Measurements from ENCODE around the gene CC2D2B. TPM values are rescaled to one million over a fixed set of nuclear protein-coding genes. Genes with fewer than 3 reads are reported as not detected.

Gene CC2D2B
- total RNA-seq, 1 experiment from 2014 or later, result not detected

DNA sequence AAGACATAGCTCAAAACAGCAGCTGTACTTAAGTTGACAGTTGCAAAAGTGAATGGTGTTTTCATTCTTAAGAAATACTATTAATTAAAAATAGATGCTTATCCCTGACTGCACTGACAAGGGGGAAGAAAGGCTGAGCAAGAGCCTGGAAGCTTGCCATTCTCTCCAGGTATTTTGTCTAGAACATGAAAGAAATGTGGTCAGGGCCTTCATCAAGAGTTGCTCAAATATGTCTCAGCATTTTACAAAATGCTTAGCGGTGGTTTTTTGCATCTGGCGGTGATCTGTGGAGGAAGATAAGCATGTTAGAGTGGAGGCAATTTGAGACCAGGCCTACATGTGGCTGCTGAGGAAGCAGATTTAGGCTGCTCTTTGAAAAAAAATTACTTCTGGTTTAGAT is 46.4 kb upstream of the CC2D2B start:
- ChIA-PET POLR2A (ENCODE audit: low non-redundant PET) (no interaction called here), CTCF (interaction anchor here (0.6 kb wide), 1 partner anchor 368 kb away, joined by 3 read pairs; no protein-coding TSS in a partner anchor)
- no peak overlapping the region for H3K27ac ChIP-seq (ENCODE audit: low read depth, low read length, poor library complexity, severe bottlenecking)
- no peaks in the 10 kb centered on the region for H3K27me3 ChIP-seq (replicated peaks; ENCODE audit: insufficient read depth, low read depth, low read length, poor library complexity)
- BruUV-seq (replicated peaks), result no TSS peak
- intact Hi-C loops (cut with micrococcal nuclease; ENCODE audit: unreplicated experiment), result no loop called here
- TF ChIP-seq, protein P1, sequence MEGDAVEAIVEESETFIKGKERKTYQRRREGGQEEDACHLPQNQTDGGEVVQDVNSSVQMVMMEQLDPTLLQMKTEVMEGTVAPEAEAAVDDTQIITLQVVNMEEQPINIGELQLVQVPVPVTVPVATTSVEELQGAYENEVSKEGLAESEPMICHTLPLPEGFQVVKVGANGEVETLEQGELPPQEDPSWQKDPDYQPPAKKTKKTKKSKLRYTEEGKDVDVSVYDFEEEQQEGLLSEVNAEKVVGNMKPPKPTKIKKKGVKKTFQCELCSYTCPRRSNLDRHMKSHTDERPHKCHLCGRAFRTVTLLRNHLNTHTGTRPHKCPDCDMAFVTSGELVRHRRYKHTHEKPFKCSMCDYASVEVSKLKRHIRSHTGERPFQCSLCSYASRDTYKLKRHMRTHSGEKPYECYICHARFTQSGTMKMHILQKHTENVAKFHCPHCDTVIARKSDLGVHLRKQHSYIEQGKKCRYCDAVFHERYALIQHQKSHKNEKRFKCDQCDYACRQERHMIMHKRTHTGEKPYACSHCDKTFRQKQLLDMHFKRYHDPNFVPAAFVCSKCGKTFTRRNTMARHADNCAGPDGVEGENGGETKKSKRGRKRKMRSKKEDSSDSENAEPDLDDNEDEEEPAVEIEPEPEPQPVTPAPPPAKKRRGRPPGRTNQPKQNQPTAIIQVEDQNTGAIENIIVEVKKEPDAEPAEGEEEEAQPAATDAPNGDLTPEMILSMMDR (conservative IDR thresholded peaks at IDR 0.05; ENCODE audit: low read depth, low read length), result no peak
- no peak for TF ChIP-seq EZH2 (IDR thresholded peaks at IDR 0.05; ENCODE audit: borderline replicate concordance, low read depth, low read length, poor library complexity, severe bottlenecking)
- H3K4me1 ChIP-seq (ENCODE audit: insufficient read depth, low read length, poor library complexity, severe bottlenecking), result no peaks in the 10 kb centered on the region
- H3K4me3 ChIP-seq (ENCODE audit: low read depth, low read length, poor library complexity, severe bottlenecking), result no peak overlapping the region
- no peaks in the 10 kb centered on the region for H3K36me3 ChIP-seq (ENCODE audit: insufficient read depth, low read length, poor library complexity, severe bottlenecking)
- H3K9me3 ChIP-seq (ENCODE audit: low read depth, low read length, poor library complexity, severe bottlenecking), result no peaks in the 10 kb centered on the region
- DNase-seq (ENCODE audit: low spot score), result no peak

- TF ChIP-seq EZH2 (IDR thresholded peaks at IDR 0.05; ENCODE audit: borderline replicate concordance, low read depth, low read length, poor library complexity, severe bottlenecking), result no peak
- TF ChIP-seq, protein P1 (conservative IDR thresholded peaks at IDR 0.05; ENCODE audit: low read depth, low read length), result peak; percentile 62
- H3K9me3 ChIP-seq (ENCODE audit: low read depth, low read length, poor library complexity, severe bottlenecking), result no peaks in the 10 kb centered on the region
- no peaks in the 10 kb centered on the region for H3K27me3 ChIP-seq (replicated peaks; ENCODE audit: insufficient read depth, low read depth, low read length, poor library complexity)
- no peak overlapping the region for H3K27ac ChIP-seq (ENCODE audit: low read depth, low read length, poor library complexity, severe bottlenecking)
- intact Hi-C loops (cut with micrococcal nuclease; ENCODE audit: unreplicated experiment), result loop anchor here (1.0 kb wide), 1 partner anchor 171 kb away; no protein-coding TSS in a partner anchor
- no peaks in the 10 kb centered on the region for H3K36me3 ChIP-seq (ENCODE audit: insufficient read depth, low read length, poor library complexity, severe bottlenecking)
- CTCF ChIA-PET, result interaction anchor here (0.6 to 1.6 kb wide), 2 partner anchors 171 to 223 kb away, joined by 8 to 11 read pairs; partner anchors contain the start of gene TCTN3
- no peaks in the 10 kb centered on the region for H3K4me1 ChIP-seq (ENCODE audit: insufficient read depth, low read length, poor library complexity, severe bottlenecking)
- peak; percentile 49 for DNase-seq (ENCODE audit: low spot score)
- POLR2A ChIA-PET (ENCODE audit: low non-redundant PET), result no interaction called here
- H3K4me3 ChIP-seq (ENCODE audit: low read depth, low read length, poor library complexity, severe bottlenecking), result no peak overlapping the region
- no TSS peak for BruUV-seq (replicated peaks)
These were observed 42.6 kb upstream of the CC2D2B start for GRCh38 chr10:95864906-95865813.

- BruUV-seq (replicated peaks), result no TSS peak
- no peak overlapping the region for H3K27ac ChIP-seq (ENCODE audit: low read depth, low read length, poor library complexity, severe bottlenecking)
- H3K4me3 ChIP-seq (ENCODE audit: low read depth, low read length, poor library complexity, severe bottlenecking), result no peak overlapping the region
- ChIA-PET CTCF (interaction anchor here (1.6 kb wide), 1 partner anchor 172 kb away, joined by 11 read pairs; the partner anchor contains the start of gene TCTN3), POLR2A (ENCODE audit: low non-redundant PET) (no interaction called here)
- intact Hi-C loops (cut with micrococcal nuclease; ENCODE audit: unreplicated experiment), result loop anchor here (1.0 kb wide), 1 partner anchor 172 kb away; no protein-coding TSS in a partner anchor
- no peak for DNase-seq (ENCODE audit: low spot score)
- H3K27me3 ChIP-seq (replicated peaks; ENCODE audit: insufficient read depth, low read depth, low read length, poor library complexity), result no peaks in the 10 kb centered on the region
- H3K9me3 ChIP-seq (ENCODE audit: low read depth, low read length, poor library complexity, severe bottlenecking), result no peaks in the 10 kb centered on the region
- TF ChIP-seq EZH2 (IDR thresholded peaks at IDR 0.05; ENCODE audit: borderline replicate concordance, low read depth, low read length, poor library complexity, severe bottlenecking), result no peak
- TF ChIP-seq, protein P1 (conservative IDR thresholded peaks at IDR 0.05; ENCODE audit: low read depth, low read length), result no peak
- H3K36me3 ChIP-seq (ENCODE audit: insufficient read depth, low read length, poor library complexity, severe bottlenecking), result no peaks in the 10 kb centered on the region
- H3K4me1 ChIP-seq (ENCODE audit: insufficient read depth, low read length, poor library complexity, severe bottlenecking), result no peaks in the 10 kb centered on the region
These were observed 41.8 kb upstream of the CC2D2B start for GRCh38 chr10:95865814-95866466.
